Activated naive CD4-positive, alpha-beta T cell (primary cell): ENCODE measurements around the gene LCN12.

Experiments used
- DNase-seq, 4 experiments: peaks; one replicate each; lab custom pipeline; 2025; lab: John Stamatoyannopoulos, UW

The LCN12 gene

DNA sequence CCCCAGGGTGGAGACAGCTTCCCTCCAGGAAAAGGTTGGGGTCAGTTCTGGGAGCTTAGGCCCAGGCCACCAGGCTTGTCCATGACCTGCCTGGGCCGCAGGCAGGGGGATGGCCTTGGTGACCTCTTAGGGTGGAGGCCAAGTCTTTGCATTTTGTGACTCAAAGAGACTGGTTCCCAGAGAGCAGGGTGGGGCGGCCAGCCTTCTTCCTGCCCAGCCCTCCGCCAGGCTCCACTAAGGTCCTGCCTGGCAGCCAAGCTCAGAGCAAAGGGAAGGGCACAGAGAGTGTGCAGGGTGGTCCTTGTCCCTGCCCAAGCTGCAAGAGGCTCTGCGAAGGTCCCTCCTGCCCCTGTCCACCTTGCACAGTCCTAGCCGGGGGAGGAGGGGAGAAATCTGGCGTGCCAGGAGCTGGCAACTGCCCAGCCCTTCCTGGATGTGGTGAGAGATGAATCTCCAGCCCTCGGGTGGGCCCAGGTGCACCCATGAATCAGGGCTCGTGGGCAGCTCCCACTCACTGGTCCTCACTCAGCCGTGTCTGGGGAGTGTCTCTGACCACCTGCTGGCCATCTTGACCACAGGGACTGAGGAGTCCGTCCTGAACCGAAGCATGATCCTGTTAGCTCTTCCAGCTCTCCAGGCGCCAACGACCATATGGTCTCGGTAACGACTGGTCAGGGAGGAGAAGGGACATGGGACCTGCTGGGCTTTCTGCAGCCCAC lies 22.9 kb downstream of the LCN12 start:
- DNase-seq: no peak

DNA sequence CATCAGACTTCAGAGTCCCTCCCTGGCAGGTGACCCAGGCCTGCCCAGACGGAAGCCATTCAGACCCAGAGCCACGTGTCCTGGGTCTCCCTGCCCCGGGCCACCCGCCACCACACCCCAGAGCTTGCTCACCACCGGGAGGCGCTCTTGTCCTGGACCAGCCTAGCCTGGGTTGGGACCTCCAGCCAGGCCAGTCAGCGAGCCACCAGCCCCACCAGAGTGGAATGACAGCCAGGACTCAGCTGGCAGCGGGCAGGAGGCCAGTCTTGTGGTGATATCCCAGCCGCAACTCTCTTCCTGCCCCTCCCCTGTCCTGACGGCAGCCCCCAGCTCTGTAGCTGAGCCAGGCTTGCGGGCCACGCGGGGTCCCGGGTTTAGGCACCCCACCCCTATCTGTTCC lies 23.6 kb downstream of the LCN12 start:
- peak in 1 of 4 experiments; percentile 15 for DNase-seq

DNA sequence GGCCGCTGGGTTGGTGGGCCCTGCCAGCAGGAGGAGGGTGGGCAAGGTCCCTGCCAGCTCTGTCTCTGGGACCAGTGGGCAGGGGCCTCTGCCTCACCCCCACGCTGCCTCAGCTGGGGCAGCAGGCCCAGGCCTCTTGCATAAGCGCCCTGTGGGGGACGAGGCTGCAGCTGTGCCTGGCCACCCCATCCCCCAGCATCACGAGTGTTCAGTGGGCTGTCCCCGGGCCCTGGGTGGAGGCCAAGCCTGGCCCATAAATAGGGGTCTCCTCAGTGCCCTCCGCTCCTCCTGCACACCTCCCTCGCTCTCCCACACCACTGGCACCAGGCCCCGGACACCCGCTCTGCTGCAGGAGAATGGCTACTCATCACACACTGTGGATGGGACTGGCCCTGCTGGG lies 25.1 kb downstream of the LCN12 start, which contains the start of gene PTGDS:
Gene PTGDS (plus strand): TSS at position 282 of the 400 bp plus-strand sequence. CDS start 75 bp downstream, at position 357.
- no peak for DNase-seq

DNA sequence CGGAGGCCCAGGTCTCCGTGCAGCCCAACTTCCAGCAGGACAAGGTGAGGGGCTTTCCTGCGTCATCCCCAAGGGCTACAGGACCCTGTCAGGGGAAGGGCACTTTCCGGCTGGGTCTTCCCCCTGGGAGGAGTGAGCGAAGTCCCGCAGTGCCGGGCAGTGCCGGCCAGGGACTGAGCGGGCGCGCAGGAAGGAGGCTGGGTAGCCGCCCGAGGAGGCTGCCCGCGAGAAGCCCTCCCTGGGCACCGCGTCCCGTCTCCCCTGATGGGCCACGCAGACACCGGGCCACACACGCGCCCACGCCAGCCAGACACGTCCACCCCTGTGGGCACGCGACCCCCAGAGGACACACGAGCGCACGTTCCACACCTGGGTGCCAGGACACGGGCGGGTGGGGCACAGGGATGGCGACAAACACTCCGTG lies 25.6 kb downstream of the LCN12 start:
- DNase-seq: no peak

DNA sequence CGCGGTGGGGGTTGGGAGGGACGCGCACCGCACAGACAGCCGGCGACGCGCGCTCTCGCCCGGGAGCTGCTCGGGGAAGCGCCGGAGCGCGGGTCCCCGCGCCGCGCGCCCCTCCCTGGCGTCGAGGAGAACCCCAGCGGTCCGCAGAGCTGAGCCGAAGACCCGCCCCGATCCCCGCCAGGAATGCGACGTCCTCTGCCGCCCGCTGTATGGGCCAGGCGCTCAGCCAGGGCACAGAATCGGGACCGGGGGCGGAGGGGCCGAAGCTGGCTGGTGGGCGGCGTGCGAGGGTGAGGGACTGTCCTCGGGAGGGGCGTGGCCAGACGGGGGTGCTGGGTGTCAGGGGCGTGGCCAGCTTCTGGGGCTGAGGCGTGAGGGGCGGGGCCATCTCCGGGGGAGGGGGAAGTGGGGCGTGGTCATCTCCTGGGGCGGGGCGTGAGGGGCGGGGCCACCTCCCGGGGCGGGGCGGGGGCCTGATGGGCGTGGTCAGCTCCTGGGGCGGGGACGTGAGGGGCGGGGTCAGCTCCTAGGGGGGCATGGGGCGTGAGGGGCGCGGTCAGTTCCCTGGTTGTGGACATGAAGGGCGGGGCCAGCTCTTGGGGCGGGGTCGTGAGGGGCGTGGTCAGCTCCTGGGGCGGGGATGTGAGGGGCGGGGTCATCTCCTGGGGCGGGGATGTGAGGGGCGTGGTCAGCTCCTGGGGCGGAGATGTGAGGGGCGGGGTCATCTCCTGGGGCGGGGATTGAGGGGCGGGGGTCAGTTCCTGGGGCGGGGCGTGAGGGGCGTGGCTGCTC lies 26.2 kb downstream of the LCN12 start:
- peak; percentile 45 to 60 (median 54) for DNase-seq

DNA sequence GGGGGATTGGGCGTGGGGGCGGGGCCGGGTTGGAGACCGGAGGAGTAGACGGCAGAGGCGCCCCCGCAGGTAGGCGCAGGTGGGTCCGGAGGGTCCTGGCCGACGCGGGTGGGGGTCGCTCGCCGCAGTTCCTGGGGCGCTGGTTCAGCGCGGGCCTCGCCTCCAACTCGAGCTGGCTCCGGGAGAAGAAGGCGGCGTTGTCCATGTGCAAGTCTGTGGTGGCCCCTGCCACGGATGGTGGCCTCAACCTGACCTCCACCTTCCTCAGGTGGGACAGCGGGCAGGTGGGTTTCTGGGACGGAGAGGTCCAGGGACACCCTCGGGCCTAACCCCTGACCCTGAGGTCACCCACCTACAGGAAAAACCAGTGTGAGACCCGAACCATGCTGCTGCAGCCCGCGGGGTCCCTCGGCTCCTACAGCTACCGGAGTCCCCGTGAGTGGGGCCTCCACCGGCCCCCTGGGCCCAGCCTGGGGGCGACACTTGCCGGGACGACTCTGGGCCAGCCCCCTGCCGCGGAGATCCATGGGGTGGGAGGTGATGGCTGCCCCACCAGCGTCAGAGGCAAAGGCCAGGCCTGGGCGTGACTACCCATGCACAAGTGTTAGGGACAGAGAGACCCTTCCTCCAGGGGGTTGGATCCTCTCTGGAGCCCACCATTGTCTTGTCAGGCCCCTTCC lies 26.9 kb downstream of the LCN12 start:
- no peak for DNase-seq

DNA sequence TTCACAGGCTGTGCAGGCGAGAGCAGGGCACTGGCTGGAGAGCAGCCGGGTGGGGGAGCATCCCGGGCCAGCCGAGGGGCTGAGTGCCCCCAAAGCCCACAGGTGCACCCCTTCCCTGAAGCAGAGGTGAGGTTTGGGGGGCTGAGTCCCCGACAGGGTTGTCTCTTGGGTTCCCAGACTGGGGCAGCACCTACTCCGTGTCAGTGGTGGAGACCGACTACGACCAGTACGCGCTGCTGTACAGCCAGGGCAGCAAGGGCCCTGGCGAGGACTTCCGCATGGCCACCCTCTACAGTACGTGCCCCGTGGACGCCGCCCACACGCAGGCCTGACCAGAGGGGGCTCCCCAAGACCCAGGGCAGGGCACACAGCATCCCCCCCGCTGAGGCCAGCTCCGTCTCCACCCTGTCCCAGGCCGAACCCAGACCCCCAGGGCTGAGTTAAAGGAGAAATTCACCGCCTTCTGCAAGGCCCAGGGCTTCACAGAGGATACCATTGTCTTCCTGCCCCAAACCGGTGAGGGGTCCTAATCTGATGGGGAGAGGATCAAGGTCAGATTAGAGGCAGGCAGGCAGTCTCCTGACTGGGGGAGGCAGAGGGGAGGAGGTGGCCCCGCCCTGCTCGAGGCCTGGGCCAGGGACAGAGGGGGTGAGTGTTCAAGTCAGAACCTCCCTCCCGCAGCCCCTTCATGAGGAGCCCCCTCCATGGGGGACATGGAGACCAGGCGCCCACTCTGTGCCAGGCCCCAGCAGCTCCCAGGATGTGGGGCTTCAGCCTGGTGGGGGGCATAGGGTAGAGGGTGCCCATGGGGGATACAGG lies 27.9 kb downstream of the LCN12 start:
- no peak for DNase-seq

DNA sequence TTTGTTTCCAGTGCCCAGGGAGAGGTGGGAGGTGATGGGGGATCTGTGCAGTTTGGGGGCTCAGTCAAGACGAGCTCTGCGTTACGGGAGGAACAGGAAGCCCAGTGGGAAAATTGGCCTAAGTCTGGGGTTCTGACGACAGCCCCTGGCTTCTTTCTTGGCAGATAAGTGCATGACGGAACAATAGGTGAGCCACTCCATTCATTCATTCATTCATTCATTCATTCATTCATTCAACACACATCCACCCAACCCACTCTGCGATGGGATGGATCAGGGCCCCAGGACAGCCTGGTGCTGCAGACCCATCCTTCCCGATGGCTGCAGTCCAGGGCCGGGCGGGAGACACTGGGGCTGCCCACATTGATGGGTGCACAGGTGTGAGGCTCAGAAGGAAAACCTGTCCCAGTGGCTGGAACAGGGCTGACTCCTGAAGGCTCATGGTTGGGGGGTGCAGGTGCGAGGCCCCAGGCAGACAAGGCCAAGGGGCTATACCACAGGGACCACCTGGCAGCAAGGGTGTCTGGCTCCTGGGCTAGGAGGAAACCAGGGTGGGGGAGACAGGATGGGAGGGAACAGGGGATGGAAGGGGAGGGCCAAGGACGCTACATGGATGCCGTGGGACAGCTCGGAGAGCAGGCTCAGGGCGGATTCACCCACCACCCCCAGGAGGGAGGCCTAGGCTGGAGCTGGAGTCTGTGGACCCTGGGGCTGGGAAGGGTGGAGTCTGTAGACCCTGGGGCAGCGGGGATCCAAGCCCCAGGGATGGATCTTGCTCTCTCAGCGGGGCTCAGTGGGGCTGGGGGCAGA lies 28.8 kb downstream of the LCN12 start:
- DNase-seq: no peak

DNA sequence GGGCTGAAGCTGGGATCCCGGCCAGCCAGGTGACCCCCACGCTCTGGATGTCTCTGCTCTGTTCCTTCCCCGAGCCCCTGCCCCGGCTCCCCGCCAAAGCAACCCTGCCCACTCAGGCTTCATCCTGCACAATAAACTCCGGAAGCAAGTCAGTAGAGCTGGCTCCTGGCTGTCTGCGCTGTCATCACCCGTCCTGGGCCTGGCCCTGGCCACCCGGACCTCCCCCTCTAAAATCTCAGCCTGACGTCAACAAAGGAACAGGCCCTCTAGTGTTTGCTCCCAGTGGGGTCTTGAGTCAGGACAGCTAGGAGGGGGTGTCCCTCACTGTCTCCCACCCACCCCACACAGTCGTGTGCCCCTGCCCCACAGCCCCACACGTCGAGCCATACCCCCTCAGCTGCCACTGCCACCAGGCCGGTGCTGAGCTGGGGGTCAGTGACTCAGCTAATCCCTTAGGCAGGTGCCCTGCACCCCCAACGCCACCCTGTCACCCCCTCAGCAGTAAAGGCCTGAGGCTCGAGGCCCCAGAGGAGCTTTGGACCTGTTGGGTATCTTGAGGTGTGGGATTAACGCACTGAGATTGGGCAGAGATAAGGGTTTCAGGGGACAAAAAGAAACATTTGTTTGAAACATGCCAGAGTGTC lies 29.6 kb downstream of the LCN12 start:
- no peak for DNase-seq

DNA sequence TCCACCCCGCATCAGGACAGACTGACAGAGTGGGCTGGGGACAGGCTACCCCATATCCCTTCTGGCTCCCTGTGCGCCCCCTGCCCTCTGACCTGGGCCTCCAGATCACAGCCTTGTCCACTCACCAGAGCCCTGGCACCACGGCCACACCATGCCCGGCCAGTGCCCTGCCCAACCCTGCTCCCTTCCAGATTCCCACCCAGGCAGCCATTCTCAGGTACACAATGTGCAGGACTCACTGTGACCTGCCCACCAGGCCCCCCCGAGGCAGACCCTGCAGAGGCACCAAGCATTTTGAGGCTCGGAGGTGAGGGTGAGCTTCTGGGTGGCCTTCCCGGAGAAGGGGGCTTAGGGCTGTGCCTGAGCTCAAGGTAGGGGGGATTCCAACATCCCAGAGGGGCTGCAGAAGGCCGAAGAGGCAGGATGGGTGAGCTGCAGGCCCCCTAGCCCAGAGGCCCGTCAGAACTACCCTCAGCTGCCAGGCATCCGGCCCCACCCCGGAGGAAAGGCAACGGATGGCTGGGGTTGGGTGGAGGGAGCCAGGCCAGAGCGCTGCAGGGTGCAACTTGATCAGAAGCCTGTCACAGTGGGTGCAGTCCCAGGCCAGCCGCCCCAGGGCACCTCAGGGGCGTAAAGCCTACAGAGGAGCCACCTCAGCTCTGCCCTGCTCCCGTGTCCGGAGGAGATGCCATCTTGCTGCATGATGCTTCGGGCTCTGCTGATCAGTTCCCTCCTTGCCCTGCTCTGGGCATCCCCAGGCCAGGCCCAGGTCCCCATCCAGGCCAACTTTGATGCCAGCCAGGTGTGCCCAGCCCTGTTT lies 30.4 kb downstream of the LCN12 start, which contains the start of gene LCNL1:
Gene LCNL1 (plus strand): TSS at position 762 of the 820 bp plus-strand sequence. CDS start 594 bp downstream, outside the sequence.
- no peak for DNase-seq

DNA sequence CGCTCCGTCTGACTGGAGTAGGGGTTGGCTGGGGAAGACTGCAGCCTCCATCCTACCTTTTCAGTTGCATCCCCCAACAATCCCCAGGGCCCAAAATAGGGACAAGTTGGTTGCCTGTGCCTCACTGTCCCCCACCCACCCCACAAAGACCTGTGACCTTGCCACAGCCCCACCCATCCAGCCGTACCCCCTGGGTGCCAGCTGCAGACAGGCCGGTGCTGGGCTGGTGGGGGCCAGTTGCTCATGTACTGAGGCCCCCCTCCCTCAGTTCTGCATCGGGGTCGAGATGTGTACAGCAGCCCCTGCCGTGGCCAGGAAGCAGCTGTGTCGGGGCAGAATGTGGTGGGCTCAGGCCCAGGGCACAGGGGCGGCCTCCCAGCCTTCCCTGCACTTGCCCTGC lies 31.1 kb downstream of the LCN12 start:
- DNase-seq: no peak

DNA sequence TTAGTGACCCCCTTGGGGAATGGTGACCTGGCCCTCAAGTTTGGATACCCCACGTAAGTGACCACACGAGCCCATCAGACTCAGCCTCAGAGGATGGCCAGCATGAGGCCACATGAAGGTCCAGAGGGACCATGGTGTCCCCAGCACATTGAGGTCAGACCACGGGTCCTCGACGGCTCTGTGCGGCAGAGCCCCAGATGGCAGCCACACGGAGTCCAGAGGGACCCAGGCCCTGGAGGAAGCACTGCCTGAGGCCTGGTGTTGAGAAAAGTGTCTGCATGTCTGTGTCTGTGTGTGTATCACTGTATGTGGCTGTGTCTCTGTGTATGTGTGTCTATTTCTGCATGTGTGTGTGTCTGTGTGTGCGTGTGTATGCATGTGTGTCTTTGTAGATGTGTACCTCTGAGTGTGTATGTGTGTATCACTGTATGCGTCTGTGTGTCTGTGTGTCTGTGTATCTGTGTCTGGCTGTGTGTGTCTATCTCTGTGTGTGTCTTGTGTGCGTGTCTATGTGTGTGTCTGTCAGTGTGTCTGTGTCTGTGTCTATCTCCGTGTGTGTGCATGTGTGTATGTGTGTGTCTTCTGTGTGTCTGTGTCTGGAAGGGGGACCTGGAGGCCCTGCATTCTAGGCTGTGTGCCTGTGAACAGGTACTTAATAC lies 31.7 kb downstream of the LCN12 start:
- DNase-seq: no peak

DNA sequence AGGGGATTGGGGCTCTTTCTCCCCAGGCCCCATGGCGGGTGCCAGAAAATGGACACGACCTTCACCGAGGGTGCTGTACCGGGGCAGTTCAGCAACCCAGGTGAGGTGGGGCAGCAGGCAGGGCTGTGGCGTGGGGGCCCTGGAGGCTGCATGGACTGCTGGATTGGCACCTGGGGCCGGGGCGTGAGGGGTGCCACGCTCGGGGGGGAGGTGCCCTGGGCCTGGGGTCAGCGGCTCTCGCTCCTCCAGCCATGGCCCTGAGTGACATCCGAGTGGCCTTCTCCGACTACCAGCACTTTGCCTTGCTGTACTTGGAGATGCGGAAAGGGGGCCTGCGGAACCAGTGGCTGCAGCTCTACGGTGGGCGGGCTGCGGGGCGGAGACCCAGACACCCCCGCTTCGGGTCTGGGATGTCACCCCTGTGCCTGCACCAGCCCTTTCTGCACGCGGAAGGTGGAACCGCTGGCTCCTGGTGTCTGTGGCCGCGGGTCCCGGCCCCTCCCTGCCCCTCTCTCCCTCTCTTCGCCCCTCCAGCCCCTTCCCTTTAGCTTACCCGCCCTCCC lies 32.5 kb downstream of the LCN12 start:
- no peak for DNase-seq

DNA sequence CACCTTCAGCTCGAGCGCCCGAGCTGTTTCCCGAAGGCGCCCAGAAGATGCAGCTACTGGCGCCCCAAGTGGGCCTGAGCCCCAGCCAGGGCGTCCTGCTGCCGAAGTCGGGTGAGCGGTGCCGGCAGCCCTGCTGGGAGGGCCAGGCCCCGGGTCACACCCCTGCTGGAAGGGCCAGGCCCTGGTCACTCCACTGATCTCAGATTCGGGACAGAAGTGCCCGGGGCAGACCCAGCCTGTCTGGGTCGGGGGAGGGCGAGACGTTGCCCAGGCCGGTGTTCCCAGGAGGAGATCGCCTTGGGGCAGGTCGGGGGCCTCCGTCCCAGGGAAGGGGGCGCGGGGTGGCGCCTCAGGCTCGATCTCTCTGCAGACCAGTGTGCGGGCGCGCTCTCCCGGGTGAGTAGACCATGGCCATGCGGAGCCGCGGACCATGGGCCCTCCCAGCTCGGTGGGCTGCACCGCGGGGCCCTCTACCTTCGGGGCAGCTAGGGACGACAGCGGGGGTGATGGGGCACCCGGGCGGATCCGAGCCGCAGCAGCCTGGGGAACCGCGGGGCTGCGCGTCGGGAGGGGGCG lies 33.0 kb downstream of the LCN12 start:
- DNase-seq: no peak

DNA sequence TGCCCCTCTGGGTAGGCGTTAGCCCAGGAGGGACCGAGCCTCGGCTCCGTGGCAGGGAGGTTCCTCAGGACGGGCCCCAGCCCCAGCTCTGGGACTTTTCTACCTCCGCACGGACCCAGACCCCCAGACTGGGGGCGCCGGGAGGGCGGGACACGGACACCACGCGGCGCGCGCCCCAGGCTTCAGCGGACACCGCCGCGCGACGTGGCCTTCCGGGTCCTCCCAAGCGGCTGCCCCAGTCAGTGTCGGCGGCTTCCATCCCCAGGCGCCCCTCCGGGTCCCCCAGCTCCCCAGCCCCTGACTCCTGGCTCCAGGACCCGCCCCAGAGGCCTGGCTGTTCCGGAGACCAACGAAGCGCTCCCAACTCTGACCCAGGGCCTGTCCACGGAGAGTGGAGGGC lies 33.8 kb downstream of the LCN12 start:
- no peak for DNase-seq

DNA sequence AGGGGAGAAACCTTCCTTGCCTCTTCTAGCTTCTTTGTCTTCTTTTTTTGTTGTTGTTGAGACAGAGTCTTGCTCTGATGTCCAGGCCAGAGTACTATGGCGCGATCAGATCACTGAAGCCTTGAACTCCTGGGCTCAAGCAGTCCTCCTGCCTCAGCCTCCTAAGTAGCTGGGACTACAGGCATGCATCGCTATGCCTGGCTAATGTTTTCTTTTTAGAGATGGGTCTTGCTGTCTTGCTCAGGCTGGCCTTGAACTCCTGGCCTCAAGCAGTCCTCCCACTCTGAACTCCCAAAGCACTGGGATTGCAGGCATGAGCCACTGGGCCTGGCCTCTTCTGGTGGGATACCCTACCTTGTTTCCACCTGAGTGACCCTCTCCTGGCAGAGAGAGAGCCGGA lies 36.8 kb downstream of the LCN12 start:
- no peak for DNase-seq

DNA sequence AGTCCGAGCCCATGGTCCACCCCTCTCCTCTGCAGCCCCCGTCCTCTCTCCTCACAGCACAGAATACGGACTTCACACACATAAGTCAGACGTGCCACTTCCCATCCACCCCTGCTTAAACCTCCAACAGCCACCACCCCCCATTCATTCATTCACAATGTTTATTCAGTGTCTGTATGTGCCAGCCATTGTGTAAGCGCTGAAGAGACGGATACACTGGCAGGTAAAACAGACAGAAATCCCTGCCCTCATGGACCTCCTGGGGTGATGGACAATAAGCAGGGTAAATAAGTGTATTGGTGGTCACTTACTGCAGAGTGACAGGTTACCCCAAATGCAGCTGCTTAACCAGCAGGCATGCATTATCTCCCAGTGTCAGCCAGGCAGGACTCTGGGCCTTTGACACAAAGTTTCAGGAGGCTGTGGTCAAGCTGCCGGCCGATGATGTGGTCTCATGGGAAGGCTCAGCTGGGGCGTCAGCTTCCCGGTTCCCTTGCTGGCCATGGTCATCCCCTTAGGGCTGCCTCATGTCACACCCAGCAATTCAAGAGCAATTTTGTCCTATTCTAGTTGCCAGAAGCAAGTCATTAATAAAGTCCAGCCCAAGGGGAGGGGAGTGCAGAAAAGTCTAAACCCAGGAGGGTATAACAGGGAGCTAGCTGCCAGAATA lies 38.3 kb downstream of the LCN12 start:
- DNase-seq: no peak
